HCT116 (cell line): ENCODE results near the gene RFC1.

ENCODE experiments used
- CEBPB ChIP-seq: IDR thresholded peaks from 2 replicates; pipeline ENCODE4 v1.6.1; 2012; ENCODE audit warnings: low read depth
- CTCF ChIP-seq, 3 experiments: fragments of 200-600 bp in 1 of 3; sonication (generic) in 1 of 3; IDR thresholded peaks in 2 of 3; conservative IDR thresholded peaks in 1 of 3; 2 replicates each; pipeline ENCODE4 v1.5.1; 2012 to 2017; ENCODE audit warnings: low read depth in 2 of 3, low read length in 2 of 3, antibody characterized with exemption in 1 of 3, borderline replicate concordance in 1 of 3, control low read depth in 1 of 3, mild to moderate bottlenecking in 1 of 3, mixed read lengths in 1 of 3, mixed run types in 1 of 3, moderate library complexity in 1 of 3; ENCODE audit not compliant: insufficient read depth in 1 of 3
- ELF1 ChIP-seq: IDR thresholded peaks from 2 replicates; pipeline ENCODE4 v1.6.1; 2012; ENCODE audit warnings: low read depth, borderline replicate concordance
- EZH2 ChIP-seq: fragments of 200-600 bp; sonication (generic); IDR thresholded peaks from 2 replicates; pipeline ENCODE4 v1.6.1; 2017; ENCODE audit warnings: antibody characterized with exemption, mixed run types
- EZH2phosphoT487 ChIP-seq: fragments of 200-600 bp; IDR thresholded peaks from 2 replicates; pipeline ENCODE4 v1.6.1; 2018; ENCODE audit warnings: antibody characterized with exemption, borderline replicate concordance
- MAX ChIP-seq: IDR thresholded peaks from 2 replicates; pipeline ENCODE4 v1.6.1; 2012
- POLR2A ChIP-seq: IDR thresholded peaks from 2 replicates; pipeline ENCODE4 v1.7.0; 2011; ENCODE audit warnings: borderline replicate concordance; ENCODE audit not compliant: insufficient read depth, insufficient read length; ENCODE audit errors: extremely low read depth
- POLR2AphosphoS5 ChIP-seq: IDR thresholded peaks from 2 replicates; pipeline ENCODE4 v1.6.1; 2011; ENCODE audit warnings: mild to moderate bottlenecking, low read depth, low read length, moderate library complexity
- RAD21 ChIP-seq: IDR thresholded peaks from 2 replicates; pipeline ENCODE4 v1.6.1; 2012; ENCODE audit warnings: low read depth, mild to moderate bottlenecking
- REST ChIP-seq: IDR thresholded peaks from 2 replicates; pipeline ENCODE4 v1.6.1; 2012; ENCODE audit warnings: low read depth
- SIN3A ChIP-seq: IDR thresholded peaks from 2 replicates; pipeline ENCODE4 v1.6.1; 2012; ENCODE audit warnings: low read depth
- TCF7L2 ChIP-seq: IDR thresholded peaks from 2 replicates; pipeline ENCODE4 v1.7.0; 2011; ENCODE audit warnings: borderline replicate concordance, inconsistent platforms; ENCODE audit not compliant: insufficient read depth, insufficient read length; ENCODE audit errors: extremely low read depth
- YY1 ChIP-seq: IDR thresholded peaks from 2 replicates; pipeline ENCODE4 v1.6.1; 2011; ENCODE audit warnings: low read length, low read depth, moderate library complexity, mild to moderate bottlenecking; ENCODE audit not compliant: insufficient replicate concordance; ENCODE audit errors: extremely low read depth
- ZBTB33 ChIP-seq: IDR thresholded peaks from 2 replicates; pipeline ENCODE4 v1.6.1; 2011; ENCODE audit warnings: mild to moderate bottlenecking, low read length, moderate library complexity; ENCODE audit not compliant: insufficient replicate concordance; ENCODE audit errors: extremely low read depth

- TF ChIP-seq ZBTB33 = no peak
- no peak for TF ChIP-seq CTCF (IDR thresholded peaks at IDR 0.05 in 2 of 3, conservative IDR thresholded peaks at IDR 0.05 in 1 of 3; ENCODE audit: borderline replicate concordance in 1 of 3, insufficient read depth in 1 of 3, low read depth in 2 of 3, low read length in 2 of 3)
- no peak for TF ChIP-seq EZH2phosphoT487
- TF ChIP-seq POLR2AphosphoS5 = no peak
- no peak for TF ChIP-seq EZH2
- no peak for TF ChIP-seq TCF7L2
- TF ChIP-seq REST = no peak
- TF ChIP-seq CEBPB = no peak
- no peak for TF ChIP-seq RAD21
- no peak for TF ChIP-seq MAX
- TF ChIP-seq ELF1 = no peak
- no peak for TF ChIP-seq POLR2A
- no peak for TF ChIP-seq YY1
- TF ChIP-seq SIN3A = no peak
Observed at GRCh38 chr4:39243462-39243861, 122.7 kb downstream of the RFC1 start.
